ENCODE measurements around the gene B3GALT6. TPM values are rescaled to one million over a fixed set of nuclear protein-coding genes. Genes with fewer than 3 reads are reported as not detected.

The B3GALT6 gene
- total and polyA plus RNA-seq, 8 donors: 6.2 to 13.4 (median 8.8) TPM

DNA sequence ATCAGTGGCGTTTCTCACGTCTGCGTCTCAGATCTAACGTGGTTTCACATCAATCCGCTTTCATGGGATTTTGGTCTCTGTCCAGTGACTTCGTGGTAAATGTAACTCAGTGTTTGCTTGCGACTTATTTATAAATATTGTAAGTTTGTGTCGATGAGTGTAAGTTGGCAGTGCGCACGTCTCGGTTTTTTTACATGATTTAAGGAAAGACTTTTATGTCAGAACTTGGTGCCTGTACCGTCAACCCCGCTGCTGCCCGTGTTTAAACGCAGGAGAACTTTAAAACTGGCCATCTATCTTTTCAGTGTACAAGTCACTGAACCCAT lies 1.5 kb downstream of the B3GALT6 start:
- DNase-seq (no peak), ATAC-seq (no peak), FAIRE-seq (no peak)
- WGBS, 2 donors: 95 to 98% methylated on average over 15 of the region's 15 CpGs
- no peak overlapping the region for H3K27ac ChIP-seq
- H3K36me3 ChIP-seq: no peaks in the 10 kb centered on the region
- H3K9me3 ChIP-seq: no peaks in the 10 kb centered on the region
- TF ChIP-seq, protein P1, sequence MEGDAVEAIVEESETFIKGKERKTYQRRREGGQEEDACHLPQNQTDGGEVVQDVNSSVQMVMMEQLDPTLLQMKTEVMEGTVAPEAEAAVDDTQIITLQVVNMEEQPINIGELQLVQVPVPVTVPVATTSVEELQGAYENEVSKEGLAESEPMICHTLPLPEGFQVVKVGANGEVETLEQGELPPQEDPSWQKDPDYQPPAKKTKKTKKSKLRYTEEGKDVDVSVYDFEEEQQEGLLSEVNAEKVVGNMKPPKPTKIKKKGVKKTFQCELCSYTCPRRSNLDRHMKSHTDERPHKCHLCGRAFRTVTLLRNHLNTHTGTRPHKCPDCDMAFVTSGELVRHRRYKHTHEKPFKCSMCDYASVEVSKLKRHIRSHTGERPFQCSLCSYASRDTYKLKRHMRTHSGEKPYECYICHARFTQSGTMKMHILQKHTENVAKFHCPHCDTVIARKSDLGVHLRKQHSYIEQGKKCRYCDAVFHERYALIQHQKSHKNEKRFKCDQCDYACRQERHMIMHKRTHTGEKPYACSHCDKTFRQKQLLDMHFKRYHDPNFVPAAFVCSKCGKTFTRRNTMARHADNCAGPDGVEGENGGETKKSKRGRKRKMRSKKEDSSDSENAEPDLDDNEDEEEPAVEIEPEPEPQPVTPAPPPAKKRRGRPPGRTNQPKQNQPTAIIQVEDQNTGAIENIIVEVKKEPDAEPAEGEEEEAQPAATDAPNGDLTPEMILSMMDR (IDR thresholded peaks at IDR 0.05): no peak
- H3K27me3 ChIP-seq: no peaks in the 10 kb centered on the region
- no peak overlapping the region for H3K4me3 ChIP-seq
- intact Hi-C loops (cut with DNase I): no loop called here
- peaks cover 0 to 22% (median 9%) of the 10 kb centered on the region in 3 donors for H3K4me1 ChIP-seq

DNA sequence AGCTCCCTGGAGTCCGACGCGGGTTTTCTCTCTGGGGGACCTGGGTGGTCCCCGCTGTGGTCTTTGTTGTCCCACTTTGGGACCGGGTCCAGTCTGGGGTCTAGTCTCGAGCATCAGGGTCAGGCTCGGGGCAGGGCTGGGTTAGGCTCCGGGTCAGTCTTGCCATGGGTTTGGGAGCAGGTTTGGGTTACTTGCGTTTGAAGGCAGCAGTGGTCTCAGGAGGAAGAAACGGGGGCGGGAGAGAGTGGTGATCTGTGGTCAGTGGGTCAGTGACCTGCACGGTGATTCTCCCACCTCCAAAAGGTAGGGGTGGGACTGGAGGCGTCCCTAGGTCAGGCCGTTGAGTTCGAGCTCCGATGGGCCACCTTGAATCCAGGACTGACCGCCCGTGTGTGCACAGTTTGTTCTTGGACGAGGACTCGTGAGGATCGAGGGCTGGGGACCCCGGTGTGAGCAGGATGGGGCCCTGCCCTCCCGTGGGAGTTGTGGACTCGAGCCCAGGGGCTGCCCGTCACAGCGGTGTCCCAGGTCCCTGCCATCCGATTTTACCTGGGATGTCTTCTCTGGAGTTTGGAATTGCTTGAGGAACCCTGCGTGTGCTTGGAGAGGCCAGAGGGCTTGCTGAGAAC lies 2.3 kb downstream of the B3GALT6 start:
- H3K27ac ChIP-seq: no peak overlapping the region
- 93 to 97% methylated on average over 28 of the region's 28 CpGs for WGBS, 2 donors
- H3K27me3 ChIP-seq: no peaks in the 10 kb centered on the region
- intact Hi-C loops (cut with DNase I): no loop called here
- TF ChIP-seq, protein P1 (IDR thresholded peaks at IDR 0.05): no peak
- DNase-seq (no peak), ATAC-seq (no peak), FAIRE-seq (no peak)
- peaks cover 0 to 22% (median 9%) of the 10 kb centered on the region in 3 donors for H3K4me1 ChIP-seq
- no peaks in the 10 kb centered on the region for H3K9me3 ChIP-seq
- no peaks in the 10 kb centered on the region for H3K36me3 ChIP-seq
- H3K4me3 ChIP-seq: no peak overlapping the region

DNA sequence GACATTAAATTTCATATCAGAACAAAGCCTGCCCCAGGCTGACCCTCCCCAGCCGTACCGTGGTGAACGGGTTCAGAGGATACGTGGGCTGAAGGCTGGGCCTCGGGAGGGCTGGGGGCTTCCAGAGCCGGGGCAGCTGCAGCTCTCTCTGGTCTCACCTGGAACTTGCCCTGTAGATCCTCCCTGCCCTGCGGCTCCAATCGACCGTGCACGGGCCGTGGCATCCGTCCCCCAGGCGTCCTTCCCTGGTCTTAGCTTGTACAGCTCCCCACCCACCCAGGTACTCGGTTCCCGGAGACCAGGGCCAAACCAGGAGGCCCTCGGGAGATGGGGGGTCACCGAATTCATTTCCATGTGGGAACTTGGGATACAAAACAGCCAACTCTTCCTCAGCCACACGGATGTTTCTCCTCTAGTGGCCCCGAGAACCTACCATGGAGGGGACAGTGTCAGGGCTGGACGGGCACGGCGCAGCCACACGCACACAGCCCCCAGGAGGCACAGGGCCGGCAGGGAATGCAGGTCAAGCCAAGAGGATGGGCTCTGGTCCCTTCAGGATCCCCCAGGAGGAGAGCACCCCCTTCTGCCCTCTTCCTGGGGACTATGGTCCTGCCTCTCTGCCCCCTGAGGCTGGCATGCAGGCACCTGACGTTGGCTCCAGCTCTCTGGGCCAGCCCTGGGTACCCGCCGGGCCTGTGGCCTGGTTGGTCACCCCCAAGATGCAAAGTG lies 3.1 kb downstream of the B3GALT6 start:
- WGBS, 2 donors: 88 to 93% methylated on average over 27 of the region's 27 CpGs
- H3K27ac ChIP-seq: no peak overlapping the region
- H3K4me1 ChIP-seq: peaks cover 0 to 15% (median 9%) of the 10 kb centered on the region in 3 donors
- H3K36me3 ChIP-seq: no peaks in the 10 kb centered on the region
- no peak overlapping the region for H3K4me3 ChIP-seq
- FAIRE-seq (no peak), ATAC-seq (no peak), DNase-seq (no peak)
- no peaks in the 10 kb centered on the region for H3K27me3 ChIP-seq
- no peaks in the 10 kb centered on the region for H3K9me3 ChIP-seq
- TF ChIP-seq, protein P1 (IDR thresholded peaks at IDR 0.05): no peak
- intact Hi-C loops (cut with DNase I): no loop called here

DNA sequence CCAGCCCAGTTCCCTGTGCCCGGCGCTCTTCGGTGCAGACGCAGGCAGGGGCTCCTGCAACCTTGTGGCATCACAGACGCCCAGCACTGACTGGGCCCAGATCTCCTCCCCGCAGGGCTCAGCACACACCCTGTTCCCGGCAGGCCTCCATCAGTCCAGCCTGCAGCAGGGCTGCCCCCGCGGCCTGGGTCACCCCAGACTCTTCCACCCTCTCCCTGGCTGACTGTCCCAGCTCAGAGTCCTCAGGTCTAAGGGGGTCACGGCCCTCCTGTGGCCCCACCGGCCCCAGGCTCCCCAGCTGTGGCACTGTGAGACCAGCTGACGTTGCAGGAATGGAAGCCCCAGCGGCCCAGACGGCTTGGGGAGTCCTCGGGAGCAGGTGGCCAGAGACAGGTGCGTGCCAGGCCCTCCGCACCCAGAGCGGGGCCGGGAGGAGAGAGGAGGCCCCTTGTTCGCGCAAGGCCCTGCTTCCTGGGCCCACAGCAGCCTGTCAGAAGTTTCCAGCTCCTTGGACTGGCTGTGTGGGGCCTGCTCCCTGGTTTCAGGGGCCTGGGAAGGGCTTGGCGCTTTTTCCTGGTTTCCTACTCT lies 4.2 kb downstream of the B3GALT6 start:
- FAIRE-seq: no peak
- H3K4me1 ChIP-seq: peaks cover 0 to 9% (median 9%) of the 10 kb centered on the region in 3 donors
- intact Hi-C loops (cut with DNase I): no loop called here
- H3K27ac ChIP-seq: no peak overlapping the region
- H3K36me3 ChIP-seq: no peaks in the 10 kb centered on the region
- WGBS, 2 donors: 71 to 74% methylated on average over 19 to 22 of the region's 22 CpGs
- H3K9me3 ChIP-seq: no peaks in the 10 kb centered on the region
- TF ChIP-seq, protein P1 (IDR thresholded peaks at IDR 0.05): no peak
- H3K4me3 ChIP-seq: no peak overlapping the region
- no peak for ATAC-seq
- DNase-seq: peak in 1 of 6 donors; percentile 67
- no peaks in the 10 kb centered on the region for H3K27me3 ChIP-seq

Data from pancreas (tissue), 10 donors.